Ramos (cell line): ENCODE results near the gene CDC42BPG.

Experiments
- in situ Hi-C: fragments of 300-500 bp; cut with MboI; formaldehyde crosslinking; loops from one replicate; pipeline ENCODE4 v1.14.3; 2022; ENCODE audit warnings: low sequenced_read_pairs; ENCODE audit not compliant: unreplicated experiment

Gene CDC42BPG

DNA sequence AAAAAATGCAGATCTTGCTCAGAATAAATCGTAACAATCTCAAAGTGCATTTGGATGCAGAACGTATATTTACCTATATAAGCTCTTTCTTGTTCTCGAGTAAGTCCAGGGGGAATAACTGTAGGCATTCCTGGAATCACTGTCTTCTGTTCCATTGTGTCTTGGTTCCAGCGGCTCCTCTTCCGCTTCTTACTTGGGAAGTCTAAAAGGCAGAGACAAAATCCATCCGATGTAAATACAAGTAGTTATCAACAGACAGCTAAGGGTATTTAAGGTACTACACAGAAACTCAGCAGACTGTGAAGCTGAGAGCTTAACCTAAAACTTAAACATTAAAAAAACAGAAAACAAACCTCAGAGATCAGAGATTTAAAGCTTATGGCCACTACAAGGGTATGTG is 68.0 kb downstream of the CDC42BPG start:
- in situ Hi-C loops, result no loop called here

DNA sequence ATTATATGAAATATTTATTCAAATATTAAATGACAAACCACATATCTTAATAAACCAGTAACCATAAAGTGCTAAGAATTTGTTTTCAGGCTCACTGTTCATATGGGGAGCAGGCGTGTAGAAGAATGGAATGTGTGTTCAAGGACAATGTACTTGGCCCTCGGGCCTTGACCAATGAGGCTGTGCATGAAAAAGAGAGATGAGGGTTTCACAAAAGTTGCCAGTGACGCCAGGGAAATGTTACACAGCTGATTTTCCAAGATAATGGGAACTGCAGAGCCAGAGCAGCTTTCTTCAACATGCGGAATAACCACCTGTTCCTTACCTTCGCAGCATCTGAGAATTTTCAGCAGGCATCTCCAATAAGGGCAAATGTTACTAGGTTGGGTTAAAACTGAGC is 70.3 kb downstream of the CDC42BPG start:
- in situ Hi-C loops, result no loop called here
